Activated CD8-positive, alpha-beta memory T cell treated with anti-CD3 and anti-CD28 coated beads for 48 hours (primary cell): ENCODE measurements around the gene INPP4A.

Experiments used
- DNase-seq, 3 experiments: peaks; one replicate each; pipeline ENCODE4 v3.0.0-alpha.2; 2020; ENCODE audit warnings: low read depth in 2 of 3, low spot score in 2 of 3

The INPP4A gene

DNA sequence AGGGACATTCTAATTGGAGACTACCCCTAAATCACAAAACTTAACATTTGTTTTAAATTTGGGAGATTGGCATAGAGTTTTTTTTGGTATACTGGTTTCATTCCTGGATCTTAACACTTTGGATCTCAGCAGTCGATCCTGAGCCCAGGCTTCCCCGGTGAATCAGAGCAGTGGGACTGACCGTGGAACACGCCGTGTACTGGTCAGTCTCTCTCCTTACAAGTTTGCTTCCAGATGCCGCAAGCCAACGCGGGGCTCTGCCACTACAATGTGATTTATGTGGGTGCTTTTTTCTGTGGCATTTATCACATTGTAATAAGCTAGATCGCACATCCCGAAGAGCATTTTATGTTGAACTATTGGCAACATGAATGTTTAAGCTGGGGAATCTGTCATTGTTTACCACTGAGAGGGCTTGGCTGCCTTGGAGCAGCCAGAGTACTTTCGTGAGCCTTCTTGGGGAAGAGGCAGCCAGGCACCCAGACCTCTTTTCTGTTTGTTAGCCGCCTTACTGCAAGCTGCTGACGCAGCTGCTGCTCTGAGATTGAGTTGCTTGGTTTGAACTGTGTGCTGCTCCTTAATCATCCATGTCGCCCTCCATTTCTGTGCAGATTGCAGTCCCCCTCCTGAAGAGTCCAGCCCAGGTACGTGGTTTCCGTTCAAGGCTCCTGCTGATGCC, 114.3 kb downstream of the INPP4A start:
- no peak for DNase-seq

DNA sequence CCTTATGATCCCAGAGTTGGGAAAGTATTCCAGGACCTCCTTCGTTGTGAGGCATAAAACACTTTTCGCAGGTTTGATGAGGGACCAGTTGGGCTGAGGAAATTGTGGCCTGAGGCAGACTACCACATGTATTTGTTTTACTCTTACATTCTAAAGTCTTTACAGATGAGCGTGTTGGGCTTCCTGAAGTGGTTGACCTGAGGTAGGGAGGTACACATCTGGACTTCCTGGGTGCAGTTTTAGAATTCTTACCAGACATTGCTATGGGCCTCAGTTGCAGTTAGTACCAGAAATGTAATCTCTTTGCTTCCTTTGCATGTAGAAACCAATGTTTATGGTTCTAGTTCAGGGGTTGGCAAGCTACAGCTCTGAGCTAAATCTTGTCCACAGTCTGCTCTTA, 114.9 kb downstream of the INPP4A start:
- no peak for DNase-seq

DNA sequence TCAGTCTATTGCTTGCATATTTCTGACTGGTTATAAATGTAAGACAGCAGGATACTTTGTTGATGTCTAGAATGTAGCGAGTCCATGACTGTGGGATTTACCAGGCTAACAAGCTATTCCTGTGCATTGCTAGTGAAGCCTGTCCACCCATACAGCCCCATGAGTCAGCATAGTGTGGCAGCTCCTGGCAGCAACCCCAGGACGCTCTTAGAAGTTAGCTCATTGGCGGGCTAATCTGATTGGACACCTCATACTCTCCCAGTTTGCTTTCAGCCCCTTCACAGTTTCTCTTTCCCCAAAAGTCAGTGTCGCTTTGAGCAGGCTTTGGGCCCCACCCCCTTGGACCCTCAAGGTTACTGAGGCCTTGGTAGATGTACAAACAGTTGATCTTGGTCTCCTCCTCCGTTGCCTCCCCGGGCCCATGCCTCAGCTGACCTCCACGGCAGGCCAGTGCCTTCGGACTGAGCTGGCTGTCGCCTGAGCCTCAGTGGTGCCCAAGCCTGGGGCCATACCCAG, 115.7 kb downstream of the INPP4A start:
- no peak for DNase-seq

DNA sequence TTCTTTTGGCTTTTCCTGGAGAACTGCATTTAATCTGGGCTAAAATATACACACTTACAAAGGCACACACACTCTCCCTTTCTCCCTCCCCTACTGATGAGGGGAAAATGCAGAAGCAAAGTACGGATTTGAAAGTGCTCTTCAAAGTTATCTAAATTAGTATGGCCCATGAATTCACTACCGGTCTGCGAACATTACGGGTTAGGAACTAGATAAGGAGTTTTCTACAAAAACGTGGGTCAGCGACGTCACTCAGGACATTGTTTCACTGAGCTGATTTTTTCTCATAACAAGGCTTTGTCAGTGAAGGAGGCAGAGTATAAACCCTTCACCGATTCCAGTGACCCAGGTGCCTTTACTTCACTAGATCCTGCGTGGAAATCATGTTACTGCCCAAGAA, 116.4 kb downstream of the INPP4A start:
- DNase-seq, result no peak

DNA sequence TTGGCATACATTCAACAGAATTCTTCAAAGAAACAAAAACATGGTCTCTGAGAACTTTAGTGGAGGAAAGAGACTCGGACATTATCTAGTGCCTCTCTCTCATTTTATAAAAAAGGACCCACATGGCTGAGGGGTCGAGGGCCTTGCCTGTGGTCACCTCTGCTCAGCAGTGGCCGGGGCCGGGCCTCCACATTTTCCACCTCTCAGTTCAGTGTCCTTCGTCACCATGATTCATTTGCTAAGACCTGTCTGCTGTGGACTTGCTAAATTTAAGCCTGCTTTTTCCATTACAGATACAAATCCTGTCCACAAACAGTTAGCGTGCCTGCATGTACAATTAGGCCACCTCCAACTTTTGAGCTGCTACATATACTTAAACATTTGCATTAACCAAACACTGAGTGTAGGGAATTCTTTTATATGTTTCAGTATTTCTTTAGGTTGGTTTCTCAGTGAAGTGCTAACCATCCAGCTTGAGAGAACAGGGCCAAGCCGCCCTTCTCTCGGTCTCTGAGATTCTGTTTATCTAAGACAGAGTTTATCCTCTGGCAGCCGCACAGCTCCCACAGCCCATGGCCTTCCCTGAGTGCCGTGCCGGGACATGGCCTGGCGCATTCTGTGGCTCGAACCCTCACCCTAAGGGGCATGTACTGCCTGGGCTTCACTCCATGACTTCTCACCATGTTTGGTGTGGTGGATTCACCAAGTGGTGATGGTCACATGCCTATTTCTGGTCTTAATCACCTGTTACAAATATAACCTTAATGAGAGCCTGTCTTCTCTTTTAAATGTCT, 117.4 kb downstream of the INPP4A start:
- no peak for DNase-seq

DNA sequence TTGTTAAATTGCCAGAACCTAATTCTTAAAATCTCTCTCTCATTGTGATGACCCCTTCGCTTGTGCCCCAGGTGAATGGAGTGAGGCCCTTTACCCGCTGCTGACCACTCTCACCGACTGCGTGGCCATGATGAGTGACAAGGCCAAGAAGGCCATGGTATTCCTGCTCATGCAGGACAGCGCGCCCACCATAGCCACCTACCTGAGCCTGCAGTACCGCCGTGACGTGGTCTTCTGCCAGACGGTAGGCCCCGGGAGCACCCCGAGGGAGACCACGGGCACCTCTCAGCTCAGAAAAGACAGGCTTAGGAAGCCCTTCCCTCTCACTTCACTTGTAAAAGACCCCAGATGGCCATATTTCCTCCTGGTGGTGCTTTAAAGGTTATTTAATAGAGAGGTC, 118.7 kb downstream of the INPP4A start:
- DNase-seq, result no peak

DNA sequence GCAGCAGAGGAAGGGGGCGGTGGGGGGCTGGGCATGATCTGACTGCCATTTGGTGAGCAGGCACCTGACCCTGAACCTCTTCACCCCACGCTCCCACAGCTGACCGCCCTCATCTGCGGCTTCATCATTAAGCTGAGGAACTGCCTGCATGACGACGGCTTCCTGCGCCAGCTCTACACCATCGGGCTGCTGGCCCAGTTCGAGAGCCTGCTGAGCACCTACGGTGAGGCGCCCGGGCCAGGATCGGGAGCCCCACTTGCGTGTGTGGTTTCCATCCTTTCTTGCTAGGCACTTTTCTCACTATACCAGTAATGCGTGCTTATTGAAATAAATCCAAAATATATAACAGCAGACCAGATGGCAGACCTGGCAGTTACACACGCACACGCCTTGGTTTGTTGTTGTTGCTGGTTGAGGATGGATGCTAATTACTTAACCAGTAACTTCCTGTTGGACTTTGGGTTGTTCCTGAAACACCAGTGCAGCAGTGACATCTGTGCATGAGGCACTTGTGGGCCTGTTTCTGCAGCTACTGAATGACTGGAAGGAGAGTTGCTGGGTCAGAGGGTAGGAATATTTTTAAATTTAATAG, 120.0 kb downstream of the INPP4A start:
- DNase-seq, result no peak

DNA sequence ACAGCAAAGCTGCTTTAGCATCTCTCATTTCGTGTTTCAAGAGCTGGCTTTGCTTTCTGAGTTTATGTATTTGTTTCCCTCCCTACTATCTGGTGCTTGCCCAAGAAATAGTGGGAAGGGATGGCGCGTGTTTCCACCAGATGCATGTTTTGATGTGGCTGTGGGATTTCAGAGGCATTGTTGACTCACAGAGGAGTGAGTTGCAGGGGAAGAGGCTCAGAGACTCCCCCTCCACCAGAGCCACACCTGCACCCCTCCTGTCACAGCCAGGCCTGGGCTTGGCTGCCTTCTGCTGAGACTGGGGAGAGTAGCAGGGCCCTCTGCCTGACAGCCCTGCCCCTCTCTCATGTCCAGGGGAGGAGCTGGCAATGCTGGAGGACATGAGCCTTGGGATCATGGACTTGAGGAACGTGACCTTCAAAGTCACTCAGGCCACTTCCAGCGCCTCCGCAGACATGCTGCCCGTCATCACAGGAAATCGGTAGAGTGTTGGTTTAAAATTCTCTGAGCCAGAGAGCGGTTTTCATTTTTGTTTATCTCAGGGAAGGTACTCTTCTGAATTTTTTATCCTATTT, 120.7 kb downstream of the INPP4A start:
- DNase-seq, result no peak

DNA sequence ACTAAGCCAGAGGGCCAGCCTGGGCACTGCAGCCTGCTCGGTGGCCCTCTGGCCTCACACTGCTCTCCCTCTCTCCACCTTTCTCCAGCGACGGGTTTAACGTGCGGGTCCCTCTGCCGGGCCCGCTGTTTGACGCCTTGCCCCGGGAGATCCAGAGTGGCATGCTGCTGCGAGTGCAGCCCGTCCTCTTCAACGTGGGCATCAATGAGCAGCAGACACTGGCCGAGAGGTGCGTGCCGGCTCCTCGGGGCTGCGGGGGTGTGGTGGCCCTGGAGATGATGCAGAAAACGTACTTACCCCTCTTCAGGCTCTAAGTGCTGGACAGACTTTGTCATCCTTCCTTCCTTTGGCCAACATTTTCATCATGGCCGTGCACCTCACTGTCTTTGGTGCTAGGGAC, 121.3 kb downstream of the INPP4A start:
- DNase-seq, result no peak

DNA sequence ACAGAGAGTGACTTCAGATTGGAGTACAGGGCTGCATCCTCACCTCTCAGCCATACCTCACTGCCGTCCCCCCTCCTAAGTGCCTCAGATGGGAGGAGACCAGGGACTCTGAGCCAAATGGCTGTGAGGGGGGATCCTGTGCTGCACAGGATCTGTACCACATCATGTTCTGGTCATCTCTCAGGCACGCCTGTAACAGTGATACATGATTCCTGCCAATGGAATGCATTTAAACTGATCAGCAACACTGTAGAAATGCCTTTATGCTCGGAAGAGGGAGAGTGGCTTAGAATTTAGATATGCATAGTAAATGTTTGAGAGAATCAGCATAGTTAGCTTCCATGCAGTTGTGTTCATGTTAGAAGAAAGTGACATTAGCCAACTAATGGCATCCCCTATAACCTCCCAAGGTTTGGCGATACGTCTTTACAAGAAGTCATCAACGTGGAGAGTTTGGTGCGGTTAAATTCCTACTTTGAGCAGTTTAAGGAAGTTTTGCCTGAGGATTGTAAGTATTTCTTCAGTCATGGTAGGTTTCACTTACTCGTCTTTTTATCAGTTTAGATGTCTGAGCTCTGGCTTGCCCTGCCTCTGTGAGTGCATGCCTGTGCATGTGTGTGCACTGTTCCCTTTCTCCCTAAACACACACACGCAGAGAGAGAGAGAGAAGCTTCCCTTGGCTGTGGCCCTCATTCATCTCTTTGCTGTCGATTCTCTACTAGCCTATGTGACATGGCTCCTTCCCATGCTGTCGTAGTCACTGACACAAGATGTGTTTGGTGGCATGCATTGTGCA, 123.7 kb downstream of the INPP4A start:
- DNase-seq, result no peak

DNA sequence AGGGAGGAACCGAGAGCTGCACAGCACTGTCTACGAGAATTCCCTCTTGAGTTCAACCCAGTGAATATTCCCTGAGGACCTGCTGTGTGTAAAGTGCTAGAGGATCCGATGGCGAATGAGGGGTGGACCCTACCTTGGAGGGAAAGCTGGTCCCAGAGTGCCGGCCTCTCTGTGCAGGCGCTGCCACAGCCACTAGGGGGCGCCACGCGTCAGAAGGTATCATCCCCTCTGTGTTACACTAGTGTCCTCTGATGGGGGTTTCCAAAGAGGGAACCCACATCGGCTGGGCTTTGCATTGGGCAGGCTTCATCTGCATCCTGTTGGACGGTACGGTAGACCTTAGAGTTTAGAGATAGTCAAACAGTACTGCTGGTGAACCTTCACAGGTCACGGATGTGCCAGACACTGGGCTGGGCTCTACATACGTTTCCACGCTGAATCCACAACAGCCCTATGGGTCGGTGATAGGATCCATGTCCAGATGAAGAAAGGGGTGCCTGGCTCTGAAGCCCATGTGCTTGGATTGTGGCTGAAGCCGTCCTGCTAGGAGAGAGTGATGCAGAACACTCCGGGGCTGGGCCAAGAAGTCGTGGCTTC, 124.6 kb downstream of the INPP4A start:
- DNase-seq, result peak; percentile 32 to 77 (median 76)

DNA sequence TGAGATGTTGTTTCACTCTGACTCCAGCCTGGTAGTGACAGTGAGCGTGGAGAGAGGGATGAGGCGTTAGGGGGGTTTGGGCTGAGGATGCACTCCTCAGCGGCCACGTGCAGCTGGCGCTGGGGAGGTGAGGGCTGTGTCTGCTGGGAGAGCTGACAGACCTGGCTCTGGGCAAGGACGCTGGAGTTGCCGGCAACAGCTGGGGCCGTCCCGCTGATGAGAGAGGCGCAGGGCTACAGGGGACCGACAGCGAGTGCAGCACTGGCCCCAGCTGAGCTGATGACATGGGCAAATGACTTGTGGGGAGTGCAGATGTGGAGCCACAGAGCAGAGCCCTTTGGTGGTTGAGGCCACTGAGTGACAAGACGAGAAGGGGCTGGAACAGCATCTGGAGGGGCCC, 125.3 kb downstream of the INPP4A start:
- DNase-seq, result no peak

DNA sequence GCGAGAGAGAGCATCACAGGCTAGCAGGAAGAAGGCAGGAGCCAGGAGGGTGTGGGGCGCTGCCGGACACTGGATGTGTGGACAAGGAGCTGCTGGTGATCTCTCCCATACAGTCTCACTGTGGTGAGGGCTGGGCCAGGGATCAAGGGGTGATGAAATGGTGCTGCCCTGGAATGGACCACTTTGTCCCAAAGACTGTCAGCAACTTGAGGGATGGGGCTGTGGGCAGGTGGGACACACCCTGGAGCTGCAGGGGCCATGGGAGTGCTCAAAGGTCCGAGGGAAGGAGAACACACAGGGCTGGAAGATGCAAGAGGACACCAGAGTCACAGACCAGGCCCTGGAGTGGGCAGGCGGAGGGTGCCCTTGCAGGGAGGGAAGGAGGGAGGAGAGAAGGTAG, 125.7 kb downstream of the INPP4A start:
- DNase-seq, result no peak

DNA sequence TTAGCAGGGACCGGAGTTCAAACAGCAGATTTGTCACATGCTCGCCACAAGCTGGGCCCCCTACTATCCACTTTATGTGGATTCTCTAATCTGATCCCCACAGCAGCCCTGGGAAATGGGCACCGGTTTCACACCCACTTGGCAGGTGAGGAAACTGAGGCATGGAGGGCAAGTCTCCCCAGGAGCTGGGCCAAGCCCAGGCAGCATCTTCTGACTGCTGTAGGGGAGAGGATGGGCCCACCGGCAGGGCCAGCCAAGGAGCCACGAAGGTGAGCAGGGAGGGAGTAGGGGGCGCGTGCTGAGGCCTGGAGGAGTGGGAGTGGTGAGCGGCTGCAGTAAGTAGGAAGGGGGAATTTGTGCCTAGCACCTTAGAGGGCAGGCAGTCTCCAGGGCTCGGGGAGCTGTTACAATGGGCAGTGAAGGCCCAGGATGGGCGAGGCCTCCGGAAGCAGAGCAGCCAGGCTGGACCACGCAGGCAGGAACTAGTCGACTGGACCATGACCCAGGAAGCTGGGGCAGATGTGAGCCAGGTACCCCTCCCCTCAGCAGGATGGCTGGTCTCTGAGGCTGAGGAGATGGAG, 126.6 kb downstream of the INPP4A start:
- DNase-seq, result no peak

DNA sequence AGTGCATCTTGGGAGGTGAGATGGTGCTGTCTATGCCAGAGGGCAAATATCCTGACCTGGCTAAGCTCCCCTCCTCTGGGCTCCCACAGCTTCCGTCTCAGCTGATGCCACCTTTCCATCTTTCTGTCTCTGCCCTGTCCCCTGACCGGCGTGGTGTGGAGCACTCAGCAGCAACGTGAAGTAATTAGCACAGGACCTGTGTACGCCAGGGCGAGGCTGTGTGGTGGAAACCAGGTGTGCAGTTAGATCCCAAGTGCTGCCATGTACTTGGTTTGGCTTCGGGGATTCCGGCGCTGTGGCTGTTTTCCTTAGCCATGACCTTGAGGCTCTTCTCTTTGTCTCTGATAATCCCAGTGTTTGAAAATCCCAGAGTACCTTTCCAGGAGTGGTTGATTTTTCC, 127.1 kb downstream of the INPP4A start:
- no peak for DNase-seq

DNA sequence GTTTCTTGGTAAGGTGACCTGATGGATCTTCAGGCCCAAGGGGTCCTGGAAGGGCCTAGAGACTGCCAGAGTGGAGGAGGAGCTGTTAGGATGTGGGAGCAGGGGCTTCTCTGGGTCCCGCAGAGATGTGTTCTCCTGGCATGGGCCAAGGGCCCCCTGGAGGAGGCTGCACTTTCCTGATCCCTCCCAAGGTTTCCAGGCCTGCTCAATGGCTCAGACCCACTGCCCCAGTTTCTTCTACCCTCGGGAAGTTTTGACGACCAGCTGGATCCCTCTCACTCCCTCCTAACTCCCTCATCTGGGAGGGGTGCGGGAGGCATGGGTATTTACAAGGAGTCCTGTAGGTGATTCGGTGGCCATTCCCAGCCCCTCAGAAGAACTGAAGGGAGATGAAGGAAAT, 127.6 kb downstream of the INPP4A start:
- no peak for DNase-seq

DNA sequence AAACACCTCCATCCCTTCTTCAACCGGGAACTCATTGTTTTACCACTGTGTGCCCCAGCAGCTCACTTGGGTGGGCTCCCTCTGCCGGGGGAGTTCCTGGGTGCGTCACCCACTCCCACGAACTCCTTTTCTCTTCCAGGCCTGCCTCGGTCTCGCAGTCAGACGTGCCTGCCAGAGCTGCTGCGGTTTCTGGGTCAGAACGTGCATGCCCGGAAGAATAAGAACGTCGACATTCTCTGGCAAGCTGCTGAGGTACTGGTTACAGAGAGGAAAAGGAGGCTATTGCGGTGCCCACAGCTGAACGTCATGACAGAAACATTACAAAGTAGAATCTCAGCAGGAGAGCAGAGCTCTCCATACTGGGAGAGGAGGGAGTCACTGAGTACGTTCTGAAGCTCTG, 128.0 kb downstream of the INPP4A start:
- DNase-seq, result no peak

DNA sequence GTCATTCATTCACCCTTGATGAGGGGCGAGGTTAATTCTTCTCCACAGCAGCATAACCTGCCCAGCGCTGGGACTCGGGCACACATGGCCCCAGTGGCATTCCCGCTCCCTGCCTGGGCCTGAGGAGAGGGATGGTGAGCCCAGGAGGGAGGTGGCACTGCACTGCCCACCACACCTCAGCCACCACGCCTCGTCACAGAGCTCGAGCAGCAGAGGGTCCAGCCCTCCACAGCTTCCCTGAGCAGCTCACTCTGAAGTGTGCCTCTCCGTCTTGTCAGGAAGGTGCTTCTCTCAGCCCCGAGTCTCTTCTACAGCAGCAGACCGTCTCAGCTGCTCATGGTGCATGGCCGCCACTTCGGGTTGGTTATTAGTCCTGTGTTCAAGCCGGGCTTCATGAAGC, 128.8 kb downstream of the INPP4A start:
- DNase-seq, result no peak

DNA sequence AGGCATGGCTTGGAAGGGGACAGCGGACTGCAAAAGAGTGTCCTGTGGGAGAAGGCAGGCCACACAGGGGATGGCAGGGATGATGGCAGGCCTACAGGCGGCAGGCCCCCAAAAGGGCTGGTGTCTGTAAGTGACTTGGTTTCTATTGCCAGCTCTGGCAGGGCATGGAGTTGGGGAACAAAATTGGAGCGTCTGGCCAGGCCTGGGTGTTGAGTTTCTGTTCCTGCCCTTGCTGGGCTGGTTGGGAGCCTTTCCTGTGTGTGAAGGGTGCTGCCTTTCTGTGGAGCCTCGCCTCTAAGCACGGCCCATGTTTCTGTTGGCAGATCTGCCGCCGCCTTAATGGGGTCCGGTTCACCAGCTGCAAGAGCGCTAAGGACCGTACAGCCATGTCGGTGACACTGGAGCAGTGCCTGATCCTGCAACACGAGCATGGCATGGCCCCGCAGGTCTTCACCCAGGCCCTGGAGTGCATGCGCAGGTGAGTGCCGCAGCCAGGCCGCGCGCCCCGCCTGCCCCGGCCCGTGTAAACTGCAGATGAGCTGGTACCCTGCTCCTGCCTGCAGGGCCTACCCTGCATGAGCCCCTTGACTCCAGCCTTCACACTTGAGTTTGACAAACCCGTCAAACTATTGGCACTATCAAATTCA, 132.1 kb downstream of the INPP4A start:
- no peak for DNase-seq

DNA sequence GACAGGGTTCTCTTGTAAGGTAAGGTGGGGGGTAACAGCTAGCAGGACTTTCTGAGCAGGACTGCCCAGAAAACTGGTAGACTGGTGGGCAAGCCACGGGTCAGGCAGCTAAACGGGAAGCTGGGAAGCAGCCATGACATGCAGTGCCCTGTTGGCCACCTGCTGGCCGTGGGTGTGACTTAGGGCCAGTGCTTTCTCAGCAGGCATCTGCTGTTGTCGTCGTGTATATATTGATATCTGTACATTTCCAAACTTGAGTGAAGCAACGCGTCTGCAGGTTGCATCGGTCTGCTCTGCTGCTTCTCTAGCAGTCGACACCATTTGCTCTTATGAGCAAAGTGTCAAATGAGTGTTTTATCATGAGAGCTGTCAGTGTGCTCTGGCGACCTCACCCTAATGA, 132.7 kb downstream of the INPP4A start:
- DNase-seq, result no peak
